NCI-H187 (cell line): Measurements from ENCODE around the gene CCL26.
"Not testable (repeated sequence)": the region's sequence is repeated elsewhere in the genome, so short reads cannot be mapped to it uniquely, and the experiment has no call there.

ENCODE experiments used
- DNase-seq, 2 experiments: peaks; one replicate each; lab custom pipeline; 2025; lab: John Stamatoyannopoulos, UW

Gene CCL26

DNA sequence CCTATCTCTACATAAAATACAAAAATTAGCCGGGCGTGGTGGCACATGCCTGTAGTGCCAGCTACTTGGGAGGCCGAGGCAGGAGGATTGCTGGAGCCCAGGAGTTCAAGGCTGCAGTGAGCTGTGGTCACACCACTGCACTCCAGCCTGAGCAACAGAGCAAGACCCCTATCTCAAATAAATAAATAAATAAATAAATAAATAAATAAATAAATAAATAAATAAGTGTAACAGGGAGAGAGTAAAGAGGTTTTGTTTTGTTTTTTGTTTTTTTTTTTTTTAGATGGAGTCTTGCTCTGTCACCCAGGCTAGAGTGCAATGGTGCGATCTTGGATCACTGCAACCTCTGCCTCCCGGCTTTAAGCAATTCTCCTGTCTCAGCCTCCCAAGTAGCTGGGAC lies 20.6 kb upstream of the CCL26 start:
- not testable (repeated sequence) for DNase-seq

- no peak for DNase-seq
Measured at GRCh38 chr7:75789361-75789924, 17.4 kb upstream of the CCL26 start.

DNA sequence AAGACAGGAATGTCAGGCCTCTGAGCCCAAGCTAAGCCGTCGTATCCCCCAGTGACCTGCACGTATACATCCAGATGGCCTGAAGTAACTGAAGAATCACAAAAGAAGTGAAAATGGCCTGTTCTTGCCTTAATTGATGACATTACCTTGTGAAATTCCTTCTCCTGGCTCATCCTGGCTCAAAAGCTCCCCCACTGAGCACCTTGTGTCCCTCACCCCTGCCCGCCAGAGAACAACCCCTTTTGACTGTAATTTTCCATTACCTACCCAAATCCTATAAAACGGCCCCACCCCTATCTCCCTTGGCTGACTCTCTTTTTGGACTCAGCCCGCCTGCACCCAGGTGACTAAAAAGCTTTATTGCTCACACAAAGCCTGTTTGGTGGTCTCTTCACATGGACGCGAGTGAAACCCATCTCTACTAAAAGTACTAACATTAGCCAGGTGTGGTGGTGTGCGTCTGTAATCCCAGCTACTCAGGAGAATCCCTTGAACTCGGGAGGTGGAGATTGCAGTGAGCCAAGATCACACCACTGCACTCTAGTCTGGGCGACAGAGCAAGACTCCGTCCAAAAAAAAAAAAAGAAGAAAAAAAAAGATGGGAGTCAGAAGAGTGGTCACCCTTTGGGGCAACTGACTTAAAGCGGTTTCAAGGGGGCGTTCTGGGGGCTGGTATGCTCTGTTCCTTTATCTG lies 16.3 kb upstream of the CCL26 start:
- DNase-seq: not testable (repeated sequence)

- DNase-seq: not testable (repeated sequence)
Measured at GRCh38 chr7:75783058-75783457, 11.0 kb upstream of the CCL26 start.

GRCh38 chr7:75780647-75781273 lies 8.7 kb upstream of the CCL26 start:
- not testable (repeated sequence) for DNase-seq

DNA sequence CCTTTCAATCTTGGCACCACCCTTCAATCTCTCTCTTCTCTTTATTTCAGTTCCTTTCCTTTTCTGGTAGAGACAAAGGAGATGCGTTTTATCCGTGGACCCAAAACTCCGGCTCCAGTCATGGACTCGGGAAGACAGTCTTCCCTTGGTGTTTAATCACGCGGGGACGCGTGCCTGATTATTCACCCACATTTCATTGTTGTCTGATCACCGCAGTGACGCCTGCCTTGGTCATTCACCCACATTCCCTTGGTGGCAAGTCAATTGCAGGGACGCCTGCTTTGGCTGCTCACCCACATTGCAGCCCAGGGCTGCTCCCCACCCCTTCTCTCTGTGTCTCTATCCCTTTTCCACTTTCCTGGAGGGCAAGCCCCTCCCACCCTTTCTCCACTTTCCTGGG lies 7.5 kb upstream of the CCL26 start:
- DNase-seq: not testable (repeated sequence)

DNA sequence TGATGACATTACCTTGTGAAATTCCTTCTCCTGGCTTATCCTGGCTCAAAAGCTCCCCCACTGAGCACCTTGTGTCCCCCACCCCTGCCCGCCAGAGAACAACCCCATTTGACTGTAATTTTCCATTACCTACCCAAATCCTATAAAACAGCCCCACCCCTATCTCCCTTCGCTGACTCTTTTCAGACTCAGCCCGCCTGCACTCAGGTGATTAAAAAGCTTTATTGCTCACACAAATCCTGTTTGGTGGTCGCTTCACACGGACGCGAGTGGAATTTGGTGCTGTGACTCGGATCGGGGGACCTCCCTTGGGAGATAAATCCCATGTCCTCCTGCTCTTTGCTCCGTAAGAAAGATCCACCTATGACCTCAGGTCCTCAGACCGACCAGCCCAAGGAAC lies 7.0 kb upstream of the CCL26 start:
- DNase-seq: not testable (repeated sequence)

DNA sequence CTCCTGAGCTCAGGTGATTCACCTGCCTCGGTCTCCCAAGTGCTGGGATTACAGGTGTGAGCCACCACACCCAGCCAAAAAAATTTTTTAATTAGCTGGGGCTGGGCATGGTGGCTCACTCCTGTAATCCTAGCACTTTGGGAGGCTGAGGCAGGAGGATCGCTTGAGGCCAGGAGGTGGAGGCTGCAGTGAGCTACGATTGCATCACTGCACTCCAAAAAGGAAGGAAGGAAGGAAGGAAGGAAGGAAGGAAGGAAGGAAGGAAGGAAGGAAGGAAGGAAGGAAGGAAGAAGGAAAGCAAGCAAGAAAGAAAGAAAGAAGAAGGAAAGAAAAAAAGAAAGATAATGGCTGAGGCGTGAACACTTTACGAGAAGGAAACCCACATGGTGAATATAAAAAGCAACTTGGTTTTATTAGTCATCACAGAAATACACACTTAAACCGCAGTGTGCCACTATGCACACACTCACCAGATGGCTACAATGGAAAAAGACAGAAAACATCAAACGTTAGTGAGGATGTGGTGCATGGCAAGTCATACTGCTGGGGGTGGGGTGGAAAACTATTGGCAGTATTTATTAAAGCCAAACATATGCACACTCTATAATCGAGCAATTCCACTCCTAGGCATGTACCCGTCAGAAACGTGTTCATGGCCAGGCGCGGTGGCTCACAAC lies 4.4 kb upstream of the CCL26 start:
- no peak for DNase-seq

- not testable (repeated sequence) for DNase-seq
Measured at GRCh38 chr7:75773958-75774357, 1.9 kb upstream of the CCL26 start.

GRCh38 chr7:75771224-75771623 lies 787 bp downstream of the CCL26 start:
- DNase-seq: no peak

GRCh38 chr7:75762350-75762917 lies 9.6 kb downstream of the CCL26 start:
- DNase-seq: no peak

DNA sequence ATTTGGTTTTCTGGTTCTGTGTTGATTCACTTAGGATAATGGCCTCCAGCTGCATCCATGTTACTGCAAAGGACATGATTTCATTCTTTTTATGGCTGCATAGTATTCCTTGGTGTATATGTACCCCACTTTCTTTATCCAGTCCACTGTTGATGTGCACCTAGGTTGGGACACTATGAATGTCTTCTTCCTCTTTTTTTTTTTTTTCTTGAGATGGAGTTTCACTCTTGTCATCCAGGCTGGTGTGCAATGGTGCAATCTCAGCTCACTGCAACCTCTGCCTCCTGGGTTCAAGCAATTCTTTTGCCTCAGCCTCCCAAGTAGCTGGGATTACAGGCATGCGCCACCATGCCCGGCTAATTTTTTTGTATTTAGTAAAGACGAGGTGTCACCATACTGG lies 10.2 kb downstream of the CCL26 start:
- not testable (repeated sequence) for DNase-seq

DNA sequence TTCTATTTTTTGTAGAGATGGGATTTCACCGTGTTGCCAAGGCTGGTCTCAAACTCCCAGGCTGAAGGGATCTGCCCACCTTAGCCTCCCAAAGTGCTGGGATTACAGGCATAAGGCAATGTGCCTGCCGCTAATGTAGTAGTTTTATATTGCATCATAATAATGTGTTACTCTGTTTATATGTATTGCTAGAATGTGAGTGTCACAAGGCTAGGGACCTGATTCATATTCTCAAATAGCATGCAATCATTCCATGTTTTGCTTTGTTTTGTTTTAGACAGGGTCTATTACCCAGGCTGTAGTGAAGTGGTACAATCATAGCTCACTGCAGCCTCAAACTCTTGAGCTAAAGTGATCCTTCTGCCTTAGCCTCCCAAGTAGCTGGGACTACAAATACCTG lies 13.5 kb downstream of the CCL26 start:
- no peak for DNase-seq

DNA sequence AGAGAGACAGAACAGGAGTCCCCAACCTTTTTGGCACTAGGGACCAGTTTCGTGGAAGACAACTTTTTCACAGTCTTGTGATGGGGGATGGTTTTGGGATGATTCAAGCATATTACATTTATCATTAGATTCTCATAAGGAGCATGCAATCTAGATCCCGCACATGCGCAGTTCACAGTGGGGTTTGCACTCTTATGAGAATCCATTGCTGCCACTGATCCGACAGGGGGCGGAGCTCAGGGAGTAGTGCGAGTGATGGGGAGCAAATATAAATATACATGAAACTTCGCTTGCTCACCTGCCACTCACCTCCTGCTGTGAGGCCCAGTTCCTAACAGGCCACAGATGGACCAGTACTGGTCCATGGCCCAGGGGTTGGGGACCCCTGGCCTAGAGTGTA lies 14.2 kb downstream of the CCL26 start:
- no peak for DNase-seq

GRCh38 chr7:75756991-75757676 lies 14.9 kb downstream of the CCL26 start:
- no peak for DNase-seq

- no peak for DNase-seq
Measured at GRCh38 chr7:75756206-75756990, 15.6 kb downstream of the CCL26 start.

DNA sequence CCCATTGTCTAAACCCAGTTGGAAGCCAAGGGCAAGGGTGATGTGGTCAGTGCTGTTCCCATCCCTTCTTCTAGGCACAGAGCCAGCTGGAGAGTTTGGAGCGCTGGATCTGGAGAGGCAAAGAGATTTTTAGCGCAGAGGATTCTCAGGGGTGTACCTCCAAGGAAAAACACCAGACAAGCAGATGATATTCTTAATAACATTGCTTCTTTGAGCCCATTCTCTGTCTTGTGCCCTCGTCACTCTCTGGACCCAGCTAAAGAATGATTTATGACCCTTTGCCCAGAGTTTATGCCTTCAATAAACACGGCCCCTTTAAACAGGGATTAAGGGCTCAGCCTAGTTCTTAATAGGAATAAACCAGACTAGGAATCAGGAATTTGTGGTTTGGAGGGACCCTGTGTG lies 28.6 kb downstream of the CCL26 start:
- DNase-seq: no peak

DNA sequence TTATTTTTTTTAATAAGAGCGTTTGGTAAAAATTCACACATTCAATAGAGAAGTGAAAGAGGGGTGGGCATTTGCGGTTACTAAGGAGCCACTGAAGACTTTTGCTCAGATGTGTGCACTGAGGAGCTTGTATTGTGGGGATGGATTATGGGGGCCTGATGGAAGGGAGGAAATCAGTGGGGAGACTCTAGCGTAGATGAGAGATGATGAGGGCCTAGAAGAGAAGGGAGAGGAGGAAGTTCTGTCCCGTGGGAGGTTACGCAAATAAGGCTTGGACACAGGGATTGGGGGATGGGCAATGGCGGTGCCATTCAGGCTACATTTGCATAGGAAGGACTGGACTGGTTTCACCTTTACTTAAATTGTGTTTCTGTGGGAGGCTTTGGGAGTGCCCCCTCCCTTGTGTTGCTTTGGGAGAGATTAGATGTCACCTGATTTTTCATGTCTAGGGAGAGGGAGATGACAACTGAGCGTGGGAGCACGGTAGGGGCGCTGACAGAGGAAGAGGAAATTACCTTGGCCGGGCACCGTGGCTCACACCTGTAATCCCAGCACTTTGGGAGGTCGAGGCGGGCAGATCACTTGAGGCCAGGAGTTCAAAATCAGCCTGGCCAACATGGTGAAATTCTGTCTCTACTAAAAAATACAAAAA lies 31.0 kb downstream of the CCL26 start:
- no peak for DNase-seq

GRCh38 chr7:75739796-75740672 lies 32.0 kb downstream of the CCL26 start:
- no peak for DNase-seq
